Osteoblast (primary cell): ENCODE measurements around the gene RHEX. TPM values are rescaled to one million over a fixed set of nuclear protein-coding genes. Genes with fewer than 3 reads are reported as not detected.
"Not testable (repeated sequence)": the region's sequence is repeated elsewhere in the genome, so short reads cannot be mapped to it uniquely, and the experiment has no call there.

Source experiments
- DNase-seq: peaks from one replicate; pipeline ENCODE4 v3.0.0; 2011; ENCODE audit warnings: low spot score, mixed read lengths; ENCODE audit not compliant: insufficient read length; ENCODE audit errors: missing footprints
- H2AFZ ChIP-seq: 2 replicates; pipeline ENCODE4 v1.6.0; 2011; ENCODE audit warnings: mild to moderate bottlenecking, low read length
- H3K27ac ChIP-seq: 2 replicates; pipeline ENCODE4 v1.5.1; 2011; ENCODE audit warnings: mild to moderate bottlenecking, low read depth, low read length, moderate library complexity
- H3K27me3 ChIP-seq: 2 replicates; pipeline ENCODE4 v1.6.0; 2012; ENCODE audit warnings: mild to moderate bottlenecking, control low read depth, inconsistent platforms, low read length, moderate library complexity; ENCODE audit not compliant: insufficient read depth
- H3K36me3 ChIP-seq: 2 replicates; pipeline ENCODE4 v1.5.1; 2011; ENCODE audit warnings: mild to moderate bottlenecking, low read length, control low read depth, moderate library complexity; ENCODE audit not compliant: insufficient read depth
- H3K4me1 ChIP-seq: 2 replicates; pipeline ENCODE4 v1.5.1; 2011; ENCODE audit warnings: mild to moderate bottlenecking, low read length, control low read depth, moderate library complexity; ENCODE audit not compliant: insufficient read depth
- H3K4me2 ChIP-seq: 2 replicates; pipeline ENCODE4 v1.6.0; 2011; ENCODE audit warnings: mild to moderate bottlenecking, low read length; ENCODE audit not compliant: insufficient read depth
- H3K4me3 ChIP-seq: fragments of 200-600 bp; sonication (generic); 3 replicates; pipeline ENCODE4 v1.5.1; 2012; ENCODE audit warnings: mild to moderate bottlenecking, low read length, inconsistent platforms; ENCODE audit not compliant: insufficient read depth
- H3K79me2 ChIP-seq: 2 replicates; pipeline ENCODE4 v1.6.0; 2012; ENCODE audit warnings: mild to moderate bottlenecking, low read length, control low read depth, inconsistent platforms; ENCODE audit not compliant: insufficient read depth
- H3K9me3 ChIP-seq: 2 replicates; pipeline ENCODE4 v1.5.1; 2011; ENCODE audit warnings: low read depth, low read length, control low read depth
- H4K20me1 ChIP-seq: 2 replicates; pipeline ENCODE4 v1.6.0; 2012; ENCODE audit warnings: mild to moderate bottlenecking, low read length, control low read depth; ENCODE audit not compliant: insufficient read depth
- CTCF ChIP-seq: IDR thresholded peaks from 2 replicates; pipeline ENCODE4 v1.5.1; 2011; ENCODE audit warnings: mild to moderate bottlenecking, low read depth, low read length, moderate library complexity; ENCODE audit errors: extremely low read depth
- total RNA-seq: library from RNA; depleted of rRNA; stranded (reverse); fragments of >200 nt; gene quantifications from 2 replicates; pipeline ENCODE4 v1.2.3, GENCODE V29; 2012

The RHEX gene
- total RNA-seq, 1 donor = not detected

- H3K4me3 ChIP-seq = no peak overlapping the region
- H3K27ac ChIP-seq = no peak overlapping the region
- H3K36me3 ChIP-seq = no peaks in the 10 kb centered on the region
- H3K4me1 ChIP-seq = no peaks in the 10 kb centered on the region
- DNase-seq = no peak
- TF ChIP-seq CTCF = no peak
- H3K27me3 ChIP-seq = peaks cover 13% of the 10 kb centered on the region
- no peak overlapping the region for H3K4me2 ChIP-seq
- H4K20me1 ChIP-seq = no peaks in the 10 kb centered on the region
- no peaks in the 10 kb centered on the region for H3K79me2 ChIP-seq
- H2AFZ ChIP-seq = no peak overlapping the region
- H3K9me3 ChIP-seq = no peaks in the 10 kb centered on the region
Observed at GRCh38 chr1:206050655-206051235, 2.2 kb upstream of the RHEX start.

DNA sequence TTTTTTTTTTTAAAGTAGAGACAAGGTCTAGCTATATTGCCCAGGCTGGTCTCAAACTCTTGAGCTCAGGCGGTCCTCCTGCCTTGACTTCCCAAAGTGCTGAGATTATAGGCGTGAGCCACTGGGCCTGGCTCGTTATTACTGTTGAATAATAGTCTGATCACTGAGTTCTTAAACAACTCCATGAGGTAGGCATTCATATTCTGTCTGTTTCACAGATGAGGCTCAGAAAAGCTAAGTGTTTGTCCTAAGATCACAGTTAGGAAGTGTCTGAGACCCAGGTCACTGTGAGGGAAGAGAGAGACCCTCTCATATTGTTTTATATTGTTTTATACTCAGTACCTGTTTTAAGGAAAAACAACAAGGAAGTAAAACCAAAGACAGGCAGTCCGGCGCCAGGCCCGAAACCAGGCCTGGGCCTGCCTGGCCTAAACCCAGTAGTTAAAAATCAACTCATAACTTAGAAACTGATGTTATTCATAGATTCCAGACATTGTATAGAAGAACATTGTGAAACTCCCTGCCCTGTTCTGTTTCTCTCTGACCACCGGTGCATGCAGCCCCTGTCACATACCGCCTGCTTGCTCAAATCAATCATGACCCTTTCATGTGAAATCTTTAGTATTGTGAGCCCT is 625 bp upstream of the RHEX start:
- H3K36me3 ChIP-seq, H3K79me2 ChIP-seq, H3K4me1 ChIP-seq, H3K4me2 ChIP-seq, H3K9me3 ChIP-seq, H2AFZ ChIP-seq, H3K27ac ChIP-seq, DNase-seq, H4K20me1 ChIP-seq, H3K4me3 ChIP-seq: not testable (repeated sequence)
- peaks cover 13% of the 10 kb centered on the region for H3K27me3 ChIP-seq

DNA sequence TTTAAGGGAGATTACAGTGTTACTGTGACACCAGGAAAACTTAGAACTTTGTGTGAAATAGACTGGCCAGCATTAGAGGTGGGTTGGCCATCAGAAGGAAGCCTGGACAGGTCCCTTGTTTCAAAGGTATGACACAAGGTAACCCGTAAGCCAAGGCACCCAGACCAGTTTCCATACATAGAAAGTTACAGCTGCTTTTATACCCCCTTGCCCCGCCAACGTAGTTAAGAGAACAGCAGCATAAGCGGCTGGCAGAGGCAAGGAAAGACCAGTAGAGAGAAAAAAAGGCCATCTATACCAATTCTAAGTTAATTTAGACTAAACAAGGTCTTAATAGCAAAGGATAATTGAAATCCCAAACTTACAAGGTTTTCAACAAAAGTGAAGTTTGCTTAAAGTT is 643 bp downstream of the RHEX start:
- H3K4me1 ChIP-seq, H3K79me2 ChIP-seq, H2AFZ ChIP-seq, H3K4me2 ChIP-seq, H3K9me3 ChIP-seq, H4K20me1 ChIP-seq, H3K36me3 ChIP-seq, H3K4me3 ChIP-seq, H3K27me3 ChIP-seq, H3K27ac ChIP-seq, DNase-seq: not testable (repeated sequence)

- not testable (repeated sequence) for H3K4me2 ChIP-seq, H3K27me3 ChIP-seq
Observed at GRCh38 chr1:206055069-206055625, 2.2 kb downstream of the RHEX start.

GRCh38 chr1:206055639-206056323 is 2.8 kb downstream of the RHEX start:
- not testable (repeated sequence) for H3K27ac ChIP-seq, H4K20me1 ChIP-seq

More at GRCh38 chr1:206055069-206055625, 2.2 kb downstream of the RHEX start:
- H3K36me3 ChIP-seq, H2AFZ ChIP-seq, H3K4me1 ChIP-seq, DNase-seq, H3K79me2 ChIP-seq, H3K27ac ChIP-seq, H3K9me3 ChIP-seq, H3K4me3 ChIP-seq, H4K20me1 ChIP-seq: not testable (repeated sequence)

GRCh38 chr1:206058289-206058926 is 5.4 kb downstream of the RHEX start:
- H3K27me3 ChIP-seq = peaks cover 11% of the 10 kb centered on the region
- not testable (repeated sequence) for H3K4me3 ChIP-seq, H4K20me1 ChIP-seq, H3K4me1 ChIP-seq, H3K36me3 ChIP-seq, H3K79me2 ChIP-seq, DNase-seq, H2AFZ ChIP-seq, H3K4me2 ChIP-seq, H3K27ac ChIP-seq, H3K9me3 ChIP-seq

More at GRCh38 chr1:206055639-206056323, 2.8 kb downstream of the RHEX start:
- H3K4me3 ChIP-seq, H2AFZ ChIP-seq, H3K79me2 ChIP-seq, H3K36me3 ChIP-seq, H3K4me1 ChIP-seq, H3K4me2 ChIP-seq, H3K9me3 ChIP-seq, H3K27me3 ChIP-seq, DNase-seq: not testable (repeated sequence)
